C4-2B (cell line): ENCODE measurements around the gene BTBD1.

Experiments used
- ZFX ChIP-seq: fragments of 450-650 bp; IDR thresholded peaks from 2 replicates; pipeline ENCODE4 v1.6.1; 2017
- TF ChIP-seq, protein P1 (sequence below): fragments of 450-650 bp; conservative IDR thresholded peaks from 2 replicates; pipeline ENCODE4 v1.5.1; 2017; ENCODE audit warnings: mild to moderate bottlenecking

DNA sequence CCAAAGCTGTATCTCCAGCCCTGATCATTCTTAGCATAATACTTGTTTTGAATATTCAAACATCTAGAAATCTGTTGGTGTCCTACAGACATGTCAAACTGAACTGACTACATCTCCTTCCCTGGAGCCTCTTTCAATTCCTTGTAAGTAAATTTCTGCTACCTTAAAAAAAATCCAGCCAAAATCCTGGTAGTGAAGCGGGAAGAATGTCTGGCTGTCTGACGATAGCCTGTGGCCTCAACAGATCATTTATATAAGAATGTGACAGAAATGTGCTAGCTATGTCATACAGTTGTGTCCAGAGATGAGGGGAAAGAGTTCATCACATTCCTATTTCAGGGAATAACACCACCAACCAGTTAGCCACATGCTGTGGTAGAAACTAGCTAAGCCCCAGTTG lies 21.8 kb upstream of the BTBD1 start:
- TF ChIP-seq, protein P1, sequence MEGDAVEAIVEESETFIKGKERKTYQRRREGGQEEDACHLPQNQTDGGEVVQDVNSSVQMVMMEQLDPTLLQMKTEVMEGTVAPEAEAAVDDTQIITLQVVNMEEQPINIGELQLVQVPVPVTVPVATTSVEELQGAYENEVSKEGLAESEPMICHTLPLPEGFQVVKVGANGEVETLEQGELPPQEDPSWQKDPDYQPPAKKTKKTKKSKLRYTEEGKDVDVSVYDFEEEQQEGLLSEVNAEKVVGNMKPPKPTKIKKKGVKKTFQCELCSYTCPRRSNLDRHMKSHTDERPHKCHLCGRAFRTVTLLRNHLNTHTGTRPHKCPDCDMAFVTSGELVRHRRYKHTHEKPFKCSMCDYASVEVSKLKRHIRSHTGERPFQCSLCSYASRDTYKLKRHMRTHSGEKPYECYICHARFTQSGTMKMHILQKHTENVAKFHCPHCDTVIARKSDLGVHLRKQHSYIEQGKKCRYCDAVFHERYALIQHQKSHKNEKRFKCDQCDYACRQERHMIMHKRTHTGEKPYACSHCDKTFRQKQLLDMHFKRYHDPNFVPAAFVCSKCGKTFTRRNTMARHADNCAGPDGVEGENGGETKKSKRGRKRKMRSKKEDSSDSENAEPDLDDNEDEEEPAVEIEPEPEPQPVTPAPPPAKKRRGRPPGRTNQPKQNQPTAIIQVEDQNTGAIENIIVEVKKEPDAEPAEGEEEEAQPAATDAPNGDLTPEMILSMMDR = no peak
- TF ChIP-seq ZFX = no peak
